Peyer's patch (tissue), 4 donors: ENCODE results near the gene IL17RA. TPM values are rescaled to one million over a fixed set of nuclear protein-coding genes. Genes with fewer than 3 reads are reported as not detected.

ENCODE experiments used
- DNase-seq, 3 donors: peaks; one replicate each; pipeline ENCODE4 v3.0.0-alpha.2; 2017 to 2019
- H3K27ac ChIP-seq, 4 donors: fragments of 200-600 bp; sonication (generic); one replicate each; pipeline ENCODE4 v1.5.1; 2016 to 2019
- H3K27me3 ChIP-seq, 2 donors: fragments of 200-600 bp; sonication (generic); one replicate each; pipeline ENCODE4 v1.5.1; 2019
- H3K36me3 ChIP-seq, 3 donors: fragments of 200-600 bp; sonication (generic); one replicate each; pipeline ENCODE4 v1.5.1; 2016 to 2019
- H3K4me1 ChIP-seq, 4 donors: fragments of 200-600 bp; sonication (generic); one replicate each; pipeline ENCODE4 v1.5.1; 2016 to 2019
- H3K4me3 ChIP-seq, 4 donors: fragments of 200-600 bp; sonication (generic); 1 replicate in 3 of 4; 2 replicates in 1 of 4; pipeline ENCODE4 v1.5.1; 2016 to 2019; ENCODE audit warnings: mild to moderate bottlenecking in 1 of 4
- H3K9me3 ChIP-seq, 4 donors: fragments of 200-600 bp; sonication (generic); one replicate each; pipeline ENCODE4 v1.5.1; 2016 to 2019; ENCODE audit warnings: mild to moderate bottlenecking in 1 of 4
- POLR2A ChIP-seq, 2 donors: fragments of 450-650 bp; IDR thresholded peaks; one replicate each; pipeline ENCODE4 v1.5.1; 2017; ENCODE audit warnings: antibody characterized with exemption in 2 of 2, mild to moderate bottlenecking in 2 of 2, moderate library complexity in 2 of 2
- total RNA-seq, 4 donors: library from RNA; depleted of rRNA; stranded (reverse); fragments of >200 nt; gene quantifications; one replicate each; pipeline ENCODE4 v1.1.0, GENCODE V29; 2016
- TF ChIP-seq, protein P1 (sequence below), 6 experiments: fragments of 450-650 bp in 4 of 6; fragments of 200-600 bp in 2 of 6; sonication (generic) in 1 of 6; IDR thresholded peaks; one replicate each; pipeline ENCODE4 v1.5.1; 2017 to 2019; ENCODE audit warnings: antibody characterized with exemption in 6 of 6, mild to moderate bottlenecking in 3 of 6, moderate library complexity in 1 of 6

The IL17RA gene
- total RNA-seq, 4 donors from 2014 or later, result 12.4 to 23.6 (median 18.3) TPM

DNA sequence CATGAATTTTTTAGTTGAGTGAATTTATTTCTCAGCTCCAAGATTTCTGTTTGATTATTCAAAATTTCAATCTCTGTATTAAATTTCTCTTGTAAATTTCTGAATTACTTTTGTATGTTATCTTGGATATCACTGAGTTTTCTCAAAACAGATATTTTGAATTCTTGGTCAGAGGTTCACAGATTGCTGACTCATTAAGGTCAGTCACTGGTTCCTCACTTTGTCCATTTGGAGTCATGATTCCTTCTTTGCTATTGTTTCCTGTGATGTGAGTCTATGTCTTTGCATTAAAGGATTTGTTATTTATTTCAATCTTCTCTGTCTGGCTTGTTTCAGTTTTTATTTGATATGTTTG is 10.2 kb upstream of the IL17RA start:
- Histone ChIP-seq H3K4me1 (no peaks in the 10 kb centered on the region), H3K4me3 (no peak overlapping the region), H3K9me3 (no peaks in the 10 kb centered on the region), H3K27ac (no peak overlapping the region), H3K36me3 (no peaks in the 10 kb centered on the region), H3K27me3 (no peaks in the 10 kb centered on the region)
- TF ChIP-seq, protein P1, sequence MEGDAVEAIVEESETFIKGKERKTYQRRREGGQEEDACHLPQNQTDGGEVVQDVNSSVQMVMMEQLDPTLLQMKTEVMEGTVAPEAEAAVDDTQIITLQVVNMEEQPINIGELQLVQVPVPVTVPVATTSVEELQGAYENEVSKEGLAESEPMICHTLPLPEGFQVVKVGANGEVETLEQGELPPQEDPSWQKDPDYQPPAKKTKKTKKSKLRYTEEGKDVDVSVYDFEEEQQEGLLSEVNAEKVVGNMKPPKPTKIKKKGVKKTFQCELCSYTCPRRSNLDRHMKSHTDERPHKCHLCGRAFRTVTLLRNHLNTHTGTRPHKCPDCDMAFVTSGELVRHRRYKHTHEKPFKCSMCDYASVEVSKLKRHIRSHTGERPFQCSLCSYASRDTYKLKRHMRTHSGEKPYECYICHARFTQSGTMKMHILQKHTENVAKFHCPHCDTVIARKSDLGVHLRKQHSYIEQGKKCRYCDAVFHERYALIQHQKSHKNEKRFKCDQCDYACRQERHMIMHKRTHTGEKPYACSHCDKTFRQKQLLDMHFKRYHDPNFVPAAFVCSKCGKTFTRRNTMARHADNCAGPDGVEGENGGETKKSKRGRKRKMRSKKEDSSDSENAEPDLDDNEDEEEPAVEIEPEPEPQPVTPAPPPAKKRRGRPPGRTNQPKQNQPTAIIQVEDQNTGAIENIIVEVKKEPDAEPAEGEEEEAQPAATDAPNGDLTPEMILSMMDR (IDR thresholded peaks at IDR 0.05), result no peak
- no peak for DNase-seq

- no peak for DNase-seq
- Histone ChIP-seq H3K4me3 (no peak overlapping the region), H3K9me3 (no peaks in the 10 kb centered on the region), H3K36me3 (no peaks in the 10 kb centered on the region), H3K27me3 (no peaks in the 10 kb centered on the region), H3K27ac (no peak overlapping the region), H3K4me1 (no peaks in the 10 kb centered on the region)
- TF ChIP-seq POLR2A (IDR thresholded peaks at IDR 0.05), result no peak
- TF ChIP-seq, protein P1 (IDR thresholded peaks at IDR 0.05), result no peak
Observed at GRCh38 chr22:17077255-17077654, 7.5 kb upstream of the IL17RA start.

GRCh38 chr22:17079572-17079971 is 5.2 kb upstream of the IL17RA start:
- DNase-seq, result no peak
- H3K4me3 ChIP-seq, result no peak overlapping the region
- no peaks in the 10 kb centered on the region for H3K27me3 ChIP-seq
- H3K9me3 ChIP-seq, result no peaks in the 10 kb centered on the region
- no peak for TF ChIP-seq POLR2A (IDR thresholded peaks at IDR 0.05)
- TF ChIP-seq, protein P1 (IDR thresholded peaks at IDR 0.05), result no peak
- H3K36me3 ChIP-seq, result no peaks in the 10 kb centered on the region
- H3K27ac ChIP-seq, result no peak overlapping the region
- H3K4me1 ChIP-seq, result no peaks in the 10 kb centered on the region

GRCh38 chr22:17083255-17083654 is 1.5 kb upstream of the IL17RA start:
- no peaks in the 10 kb centered on the region for H3K27me3 ChIP-seq
- peaks cover 0 to 11% (median 3%) of the 10 kb centered on the region in 4 donors for H3K4me1 ChIP-seq
- no peak overlapping the region for H3K27ac ChIP-seq
- H3K9me3 ChIP-seq, result no peaks in the 10 kb centered on the region
- H3K36me3 ChIP-seq, result no peaks in the 10 kb centered on the region
- peak in 1 of 3 donors; percentile 31 for DNase-seq
- no peak overlapping the region for H3K4me3 ChIP-seq
- TF ChIP-seq, protein P1 (IDR thresholded peaks at IDR 0.05), result no peak
- no peak for TF ChIP-seq POLR2A (IDR thresholded peaks at IDR 0.05)

- Histone ChIP-seq H3K36me3 (no peaks in the 10 kb centered on the region), H3K4me1 (peaks cover 0 to 11% (median 3%) of the 10 kb centered on the region in 4 donors), H3K9me3 (no peaks in the 10 kb centered on the region), H3K27ac (peak overlapping the region in 3 of 4 donors; percentile 89 to 91 (median 90)), H3K27me3 (no peaks in the 10 kb centered on the region), H3K4me3 (peak overlapping the region in 3 of 4 donors; percentile 80 to 91 (median 85))
- DNase-seq, result peak in 1 of 3 donors; percentile 49
- TF ChIP-seq POLR2A (IDR thresholded peaks at IDR 0.05), result no peak
- TF ChIP-seq, protein P1 (IDR thresholded peaks at IDR 0.05), result no peak
Observed at GRCh38 chr22:17083811-17084441, 874 bp upstream of the IL17RA start.
